ENCODE data around the gene CPNE2.

DNA sequence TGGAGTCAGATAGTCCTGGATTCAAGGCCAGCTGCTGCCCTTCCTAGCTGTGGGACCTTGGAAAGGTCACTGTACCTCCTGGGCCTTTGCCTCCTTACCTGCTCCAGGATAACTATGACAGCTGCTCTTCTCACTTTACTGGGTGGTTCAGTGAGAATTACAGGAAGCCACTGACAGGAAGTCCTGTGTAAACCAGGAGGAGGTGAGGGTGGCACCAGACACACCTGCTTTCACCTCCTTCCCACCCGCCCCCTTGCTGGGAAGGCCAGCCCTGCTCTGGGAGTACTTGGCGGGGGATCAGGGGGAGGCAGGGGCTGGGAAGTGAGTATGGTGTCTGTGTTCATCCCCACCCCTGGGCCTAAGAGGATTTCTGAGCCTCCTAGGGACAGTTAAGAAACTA, 42.6 kb downstream of the CPNE2 start:
- no peak for TF ChIP-seq GATA2 (IDR thresholded peaks at IDR 0.05; ENCODE audit: low read depth, low read length)
- no peak for TF ChIP-seq GATA3 (IDR thresholded peaks at IDR 0.05; ENCODE audit: low read depth, low read length)

Measured in SH-SY5Y (cell line).